NK-92 treated with Interleukin-12 subunit alpha and Interleukin-12 subunit beta, amount 100 ng/mL, for 24 hours (cell line): ENCODE measurements around the gene LOXL1.

ENCODE experiments used
- DNase-seq: peaks from one replicate; lab custom pipeline; 2025; lab: John Stamatoyannopoulos, UW

The LOXL1 gene

GRCh38 chr15:73926219-73927002 is at the start of gene LOXL1:
TSS of gene LOXL1 (plus strand) at chr15:73926462. CDS start at chr15:73926784, 322 bp downstream.
- DNase-seq, result no peak

- no peak for DNase-seq
Measured at GRCh38 chr15:73879426-73879825, 46.8 kb upstream of the LOXL1 start.

GRCh38 chr15:73881579-73882320 is 44.5 kb upstream of the LOXL1 start:
- DNase-seq, result no peak

GRCh38 chr15:73882761-73883419 is 43.4 kb upstream of the LOXL1 start:
- no peak for DNase-seq

- DNase-seq, result no peak
Measured at GRCh38 chr15:73884159-73884558, 42.1 kb upstream of the LOXL1 start.

- no peak for DNase-seq
Measured at GRCh38 chr15:73885954-73886700, 40.1 kb upstream of the LOXL1 start.

- DNase-seq, result no peak
Measured at GRCh38 chr15:73886717-73887345, 39.4 kb upstream of the LOXL1 start.

GRCh38 chr15:73887481-73887880 is 38.8 kb upstream of the LOXL1 start:
- DNase-seq, result no peak

- no peak for DNase-seq
Measured at GRCh38 chr15:73888224-73889041, 37.8 kb upstream of the LOXL1 start.

GRCh38 chr15:73889053-73889761 is 37.1 kb upstream of the LOXL1 start:
- DNase-seq, result no peak

- no peak for DNase-seq
Measured at GRCh38 chr15:73889762-73890124, 36.5 kb upstream of the LOXL1 start.

- DNase-seq, result no peak
Measured at GRCh38 chr15:73891328-73892315, 34.6 kb upstream of the LOXL1 start.

GRCh38 chr15:73892446-73893226 is 33.6 kb upstream of the LOXL1 start:
- no peak for DNase-seq

- DNase-seq, result no peak
Measured at GRCh38 chr15:73894133-73894814, 32.0 kb upstream of the LOXL1 start.

- DNase-seq, result peak; percentile 68
Measured at GRCh38 chr15:73897441-73898261, 28.6 kb upstream of the LOXL1 start.
